ENCODE data around the gene ZNF107.

ZNF107 gene

GRCh38 chr7:64665980-64666662 lies at the start of gene ZNF107:
ZNF107 (plus strand) TSS chr7:64666133; CDS start chr7:64666283, 150 bp downstream.
- peak; percentile 97 for DNase-seq (ENCODE audit: low spot score)

- peak; percentile 43 for DNase-seq (ENCODE audit: low spot score)
These were observed 47.0 kb upstream of the ZNF107 start for GRCh38 chr7:64618785-64619456.

GRCh38 chr7:64619705-64620104 lies 46.2 kb upstream of the ZNF107 start:
- no peak for DNase-seq (ENCODE audit: low spot score)

GRCh38 chr7:64621656-64622055 lies 44.3 kb upstream of the ZNF107 start:
- no peak for DNase-seq (ENCODE audit: low spot score)

- DNase-seq (ENCODE audit: low spot score), result no peak
These were observed 40.5 kb upstream of the ZNF107 start for GRCh38 chr7:64625114-64626082.

GRCh38 chr7:64626083-64626469 lies 39.9 kb upstream of the ZNF107 start:
- DNase-seq (ENCODE audit: low spot score), result no peak

GRCh38 chr7:64626557-64626956 lies 39.4 kb upstream of the ZNF107 start:
- no peak for DNase-seq (ENCODE audit: low spot score)

GRCh38 chr7:64628192-64628591 lies 37.7 kb upstream of the ZNF107 start:
- no peak for DNase-seq (ENCODE audit: low spot score)

- DNase-seq (ENCODE audit: low spot score), result no peak
These were observed 37.2 kb upstream of the ZNF107 start for GRCh38 chr7:64628721-64629120.

GRCh38 chr7:64630496-64630895 lies 35.4 kb upstream of the ZNF107 start:
- peak; percentile 26 for DNase-seq (ENCODE audit: low spot score)

GRCh38 chr7:64632029-64632428 lies 33.9 kb upstream of the ZNF107 start:
- DNase-seq (ENCODE audit: low spot score), result no peak

- no peak for DNase-seq (ENCODE audit: low spot score)
These were observed 32.5 kb upstream of the ZNF107 start for GRCh38 chr7:64633401-64633800.

- no peak for DNase-seq (ENCODE audit: low spot score)
These were observed 31.4 kb upstream of the ZNF107 start for GRCh38 chr7:64634406-64635062.

GRCh38 chr7:64636386-64636785 lies 29.5 kb upstream of the ZNF107 start:
- DNase-seq (ENCODE audit: low spot score), result no peak

GRCh38 chr7:64637521-64638445 lies 28.1 kb upstream of the ZNF107 start:
- no peak for DNase-seq (ENCODE audit: low spot score)

GRCh38 chr7:64638822-64639221 lies 27.1 kb upstream of the ZNF107 start:
- DNase-seq (ENCODE audit: low spot score), result no peak

- no peak for DNase-seq (ENCODE audit: low spot score)
These were observed 26.5 kb upstream of the ZNF107 start for GRCh38 chr7:64639267-64640001.

- no peak for DNase-seq (ENCODE audit: low spot score)
These were observed 25.4 kb upstream of the ZNF107 start for GRCh38 chr7:64640504-64640903.

- DNase-seq (ENCODE audit: low spot score), result no peak
These were observed 23.9 kb upstream of the ZNF107 start for GRCh38 chr7:64642046-64642445.

GRCh38 chr7:64642875-64643274 lies 23.1 kb upstream of the ZNF107 start:
- no peak for DNase-seq (ENCODE audit: low spot score)
